ENCODE results near the gene SUSD2. TPM values are rescaled to one million over a fixed set of nuclear protein-coding genes. Genes with fewer than 3 reads are reported as not detected.
"Not testable (repeated sequence)": the region's sequence is repeated elsewhere in the genome, so short reads cannot be mapped to it uniquely, and the experiment has no call there.

SUSD2 gene
- polyA plus RNA-seq, 4 donors = 6.1 to 82.9 (median 11.3) TPM

- no peak for FAIRE-seq
- H3K36me3 ChIP-seq (ENCODE audit: control insufficient read depth in 3 of 3, insufficient read depth in 2 of 3, low read depth in 1 of 3, low read length in 3 of 3) = no peaks in the 10 kb centered on the region
Measured at GRCh38 chr22:24231706-24232105, 50.4 kb downstream of the SUSD2 start.

GRCh38 chr22:24232124-24232523 is 50.8 kb downstream of the SUSD2 start:
- Histone ChIP-seq H3K4me3 (ENCODE audit: low read depth in 1 of 3, low read length in 3 of 3) (no peak overlapping the region), H3K4me1 (ENCODE audit: control insufficient read depth in 3 of 3, insufficient read depth in 2 of 3, low read depth in 1 of 3, low read length in 2 of 3) (no peaks in the 10 kb centered on the region), H3K9me3 (ENCODE audit: control insufficient read depth in 2 of 2, insufficient read depth in 1 of 2, low read depth in 1 of 2, low read length in 1 of 2) (peaks cover 0 to 3% of the 10 kb centered on the region in 2 donors), H3K27me3 (ENCODE audit: control insufficient read depth in 3 of 3, insufficient read depth in 3 of 3, low read length in 3 of 3) (no peaks in the 10 kb centered on the region), H3K36me3 (ENCODE audit: control insufficient read depth in 3 of 3, insufficient read depth in 2 of 3, low read depth in 1 of 3, low read length in 3 of 3) (no peaks in the 10 kb centered on the region), H3K27ac (ENCODE audit: low read depth in 1 of 3, low read length in 2 of 3) (no peak overlapping the region)
- WGBS, 3 donors = 83 to 91% (median 86%) methylated on average over 6 of the region's 6 CpGs
- DNase-seq (no peak), FAIRE-seq (no peak)

More at GRCh38 chr22:24231706-24232105, 50.4 kb downstream of the SUSD2 start:
- Histone ChIP-seq H3K4me1 (ENCODE audit: control insufficient read depth in 3 of 3, insufficient read depth in 2 of 3, low read depth in 1 of 3, low read length in 2 of 3) (no peaks in the 10 kb centered on the region), H3K27ac (ENCODE audit: low read depth in 1 of 3, low read length in 2 of 3) (no peak overlapping the region), H3K9me3 (ENCODE audit: control insufficient read depth in 2 of 2, insufficient read depth in 1 of 2, low read depth in 1 of 2, low read length in 1 of 2) (peaks cover 0 to 3% of the 10 kb centered on the region in 2 donors), H3K27me3 (ENCODE audit: control insufficient read depth in 3 of 3, insufficient read depth in 3 of 3, low read length in 3 of 3) (no peaks in the 10 kb centered on the region), H3K4me3 (ENCODE audit: low read depth in 1 of 3, low read length in 3 of 3) (no peak overlapping the region)
- no peak for DNase-seq
- 83 to 91% (median 91%) methylated on average over 8 to 9 of the region's 9 CpGs for WGBS, 3 donors

GRCh38 chr22:24232725-24233124 is 51.4 kb downstream of the SUSD2 start:
- no peaks in the 10 kb centered on the region for H3K9me3 ChIP-seq (ENCODE audit: control insufficient read depth in 2 of 2, insufficient read depth in 1 of 2, low read depth in 1 of 2, low read length in 1 of 2)
- H3K36me3 ChIP-seq (ENCODE audit: control insufficient read depth in 3 of 3, insufficient read depth in 2 of 3, low read depth in 1 of 3, low read length in 3 of 3) = no peaks in the 10 kb centered on the region
- H3K27ac ChIP-seq (ENCODE audit: low read depth in 1 of 3, low read length in 2 of 3) = no peak overlapping the region
- no peaks in the 10 kb centered on the region for H3K27me3 ChIP-seq (ENCODE audit: control insufficient read depth in 3 of 3, insufficient read depth in 3 of 3, low read length in 3 of 3)
- FAIRE-seq = no peak
- no peak for DNase-seq
- no peaks in the 10 kb centered on the region for H3K4me1 ChIP-seq (ENCODE audit: control insufficient read depth in 3 of 3, insufficient read depth in 2 of 3, low read depth in 1 of 3, low read length in 2 of 3)
- H3K4me3 ChIP-seq (ENCODE audit: low read depth in 1 of 3, low read length in 3 of 3) = no peak overlapping the region
- WGBS, 3 donors = 94 to 98% (median 97%) methylated on average over 15 of the region's 15 CpGs

GRCh38 chr22:24233235-24233634 is 51.9 kb downstream of the SUSD2 start:
- no peak overlapping the region for H3K27ac ChIP-seq (ENCODE audit: low read depth in 1 of 3, low read length in 2 of 3)
- H3K4me1 ChIP-seq (ENCODE audit: control insufficient read depth in 3 of 3, insufficient read depth in 2 of 3, low read depth in 1 of 3, low read length in 2 of 3) = no peaks in the 10 kb centered on the region
- no peak overlapping the region for H3K4me3 ChIP-seq (ENCODE audit: low read depth in 1 of 3, low read length in 3 of 3)
- H3K36me3 ChIP-seq (ENCODE audit: control insufficient read depth in 3 of 3, insufficient read depth in 2 of 3, low read depth in 1 of 3, low read length in 3 of 3) = no peaks in the 10 kb centered on the region
- H3K9me3 ChIP-seq (ENCODE audit: control insufficient read depth in 2 of 2, insufficient read depth in 1 of 2, low read depth in 1 of 2, low read length in 1 of 2) = no peaks in the 10 kb centered on the region
- no peaks in the 10 kb centered on the region for H3K27me3 ChIP-seq (ENCODE audit: control insufficient read depth in 3 of 3, insufficient read depth in 3 of 3, low read length in 3 of 3)
- no peak for DNase-seq
- 76 to 92% (median 88%) methylated on average over 13 of the region's 13 CpGs for WGBS, 3 donors
- FAIRE-seq = no peak

GRCh38 chr22:24233816-24234215 is 52.5 kb downstream of the SUSD2 start:
- no peak overlapping the region for H3K4me3 ChIP-seq (ENCODE audit: low read depth in 1 of 3, low read length in 3 of 3)
- H3K27ac ChIP-seq (ENCODE audit: low read depth in 1 of 3, low read length in 2 of 3) = no peak overlapping the region
- no peak for FAIRE-seq
- no peaks in the 10 kb centered on the region for H3K27me3 ChIP-seq (ENCODE audit: control insufficient read depth in 3 of 3, insufficient read depth in 3 of 3, low read length in 3 of 3)
- H3K9me3 ChIP-seq (ENCODE audit: control insufficient read depth in 2 of 2, insufficient read depth in 1 of 2, low read depth in 1 of 2, low read length in 1 of 2) = no peaks in the 10 kb centered on the region
- H3K36me3 ChIP-seq (ENCODE audit: control insufficient read depth in 3 of 3, insufficient read depth in 2 of 3, low read depth in 1 of 3, low read length in 3 of 3) = no peaks in the 10 kb centered on the region
- H3K4me1 ChIP-seq (ENCODE audit: control insufficient read depth in 3 of 3, insufficient read depth in 2 of 3, low read depth in 1 of 3, low read length in 2 of 3) = no peaks in the 10 kb centered on the region
- 89 to 94% (median 94%) methylated on average over 14 of the region's 14 CpGs for WGBS, 3 donors
- no peak for DNase-seq

- 84 to 90% (median 88%) methylated on average over 4 of the region's 4 CpGs for WGBS, 3 donors
- Histone ChIP-seq H3K27me3 (ENCODE audit: control insufficient read depth in 3 of 3, insufficient read depth in 3 of 3, low read length in 3 of 3) (no peaks in the 10 kb centered on the region), H3K4me1 (ENCODE audit: control insufficient read depth in 3 of 3, insufficient read depth in 2 of 3, low read depth in 1 of 3, low read length in 2 of 3) (no peaks in the 10 kb centered on the region), H3K9me3 (ENCODE audit: control insufficient read depth in 2 of 2, insufficient read depth in 1 of 2, low read depth in 1 of 2, low read length in 1 of 2) (no peaks in the 10 kb centered on the region), H3K4me3 (ENCODE audit: low read depth in 1 of 3, low read length in 3 of 3) (no peak overlapping the region), H3K27ac (ENCODE audit: low read depth in 1 of 3, low read length in 2 of 3) (no peak overlapping the region), H3K36me3 (ENCODE audit: control insufficient read depth in 3 of 3, insufficient read depth in 2 of 3, low read depth in 1 of 3, low read length in 3 of 3) (no peaks in the 10 kb centered on the region)
- FAIRE-seq (no peak), DNase-seq (no peak)
Measured at GRCh38 chr22:24235315-24235714, 54.0 kb downstream of the SUSD2 start.

- Histone ChIP-seq H3K9me3 (ENCODE audit: control insufficient read depth in 2 of 2, insufficient read depth in 1 of 2, low read depth in 1 of 2, low read length in 1 of 2) (no peaks in the 10 kb centered on the region), H3K27me3 (ENCODE audit: control insufficient read depth in 3 of 3, insufficient read depth in 3 of 3, low read length in 3 of 3) (no peaks in the 10 kb centered on the region), H3K27ac (ENCODE audit: low read depth in 1 of 3, low read length in 2 of 3) (no peak overlapping the region), H3K36me3 (ENCODE audit: control insufficient read depth in 3 of 3, insufficient read depth in 2 of 3, low read depth in 1 of 3, low read length in 3 of 3) (no peaks in the 10 kb centered on the region), H3K4me1 (ENCODE audit: control insufficient read depth in 3 of 3, insufficient read depth in 2 of 3, low read depth in 1 of 3, low read length in 2 of 3) (no peaks in the 10 kb centered on the region), H3K4me3 (ENCODE audit: low read depth in 1 of 3, low read length in 3 of 3) (no peak overlapping the region)
- 71 to 78% (median 78%) methylated on average over 4 of the region's 4 CpGs for whole genome bisulfite sequencing, 3 donors
- DNase-seq = no peak
- no peak for FAIRE-seq
Measured at GRCh38 chr22:24236656-24237055, 55.4 kb downstream of the SUSD2 start.

GRCh38 chr22:24238101-24238694 is 56.9 kb downstream of the SUSD2 start:
- H3K27me3 ChIP-seq (ENCODE audit: control insufficient read depth in 3 of 3, insufficient read depth in 3 of 3, low read length in 3 of 3); FAIRE-seq; H3K4me1 ChIP-seq (ENCODE audit: control insufficient read depth in 3 of 3, insufficient read depth in 2 of 3, low read depth in 1 of 3, low read length in 2 of 3); H3K9me3 ChIP-seq (ENCODE audit: control insufficient read depth in 2 of 2, insufficient read depth in 1 of 2, low read depth in 1 of 2, low read length in 1 of 2); H3K27ac ChIP-seq (ENCODE audit: low read depth in 1 of 3, low read length in 2 of 3); DNase-seq; H3K36me3 ChIP-seq (ENCODE audit: control insufficient read depth in 3 of 3, insufficient read depth in 2 of 3, low read depth in 1 of 3, low read length in 3 of 3); H3K4me3 ChIP-seq (ENCODE audit: low read depth in 1 of 3, low read length in 3 of 3): not testable (repeated sequence)
- 89 to 91% (median 91%) methylated on average over 12 to 13 of the region's 13 CpGs for WGBS, 3 donors

Measured in small intestine (tissue), 7 donors.